Caco-2 (cell line): ENCODE data around the gene PARD3. TPM values are rescaled to one million over a fixed set of nuclear protein-coding genes. Genes with fewer than 3 reads are reported as not detected.

Experiments used
- BruUV-seq: library from RNA; stranded (reverse); fragments of 400-500 nt; replicated peaks from 2 replicates; lab custom pipeline; 2021; lab: Mats Ljungman, UMichigan
- CTCF ChIA-PET: fragments of 300-600 bp; sonication (Branson Sonifier 250); formaldehyde crosslinking; loops from one replicate; lab custom pipeline; 2022; ENCODE audit warnings: antibody characterized with exemption; lab: Charles Lee
- POLR2A ChIA-PET: fragments of 300-600 bp; sonication (Branson Sonifier 250); formaldehyde crosslinking; loops from one replicate; lab custom pipeline; 2022; ENCODE audit warnings: antibody characterized with exemption; lab: Charles Lee
- DNase-seq, 2 experiments: peaks; one replicate each; pipeline versions ENCODE4 v3.0.0 to v3.0.0-alpha.2; 2020 to 2022
- H3K27me3 ChIP-seq: replicated peaks from 2 replicates; pipeline ENCODE4 v1.6.0; 2011; ENCODE audit warnings: low read length; ENCODE audit not compliant: control insufficient read depth, insufficient read depth
- H3K36me3 ChIP-seq: 2 replicates; pipeline ENCODE4 v1.5.1; 2011; ENCODE audit warnings: low read length; ENCODE audit not compliant: control insufficient read depth, insufficient read depth
- H3K4me1 ChIP-seq: fragments of 250-450 bp; sonication (Bioruptor Pico); 2 replicates; pipeline ENCODE4 v1.5.1; 2020; ENCODE audit warnings: mild to moderate bottlenecking
- H3K4me3 ChIP-seq: 2 replicates; pipeline ENCODE4 v1.5.1; 2011; ENCODE audit warnings: low read depth, mild to moderate bottlenecking, control low read depth, low read length
- H3K9me3 ChIP-seq: fragments of 250-450 bp; sonication (Bioruptor Pico); 2 replicates; pipeline ENCODE4 v1.5.1; 2020; ENCODE audit warnings: mild to moderate bottlenecking, moderate library complexity
- H3K27ac Mint-ChIP-seq: one replicate; pipeline ENCODE4 v1.8.0; 2022; ENCODE audit warnings: mixed read lengths; ENCODE audit not compliant: unreplicated experiment
- H3K27me3 Mint-ChIP-seq: one replicate; pipeline ENCODE4 v1.8.0; 2022; ENCODE audit warnings: mixed read lengths; ENCODE audit not compliant: insufficient read depth, unreplicated experiment
- H3K36me3 Mint-ChIP-seq: one replicate; pipeline ENCODE4 v1.8.0; 2022; ENCODE audit warnings: mild to moderate bottlenecking, mixed read lengths; ENCODE audit not compliant: insufficient read depth, unreplicated experiment
- H3K4me1 Mint-ChIP-seq: one replicate; pipeline ENCODE4 v1.8.0; 2022; ENCODE audit warnings: low read depth, mixed read lengths; ENCODE audit not compliant: unreplicated experiment
- H3K4me3 Mint-ChIP-seq: one replicate; pipeline ENCODE4 v1.8.0; 2022; ENCODE audit warnings: mild to moderate bottlenecking, moderate library complexity, mixed read lengths; ENCODE audit not compliant: unreplicated experiment
- H3K9me3 Mint-ChIP-seq: one replicate; pipeline ENCODE4 v1.8.0; 2022; ENCODE audit warnings: mixed read lengths; ENCODE audit not compliant: unreplicated experiment
- CTCF ChIP-seq, 2 experiments: fragments of 200-600 bp in 1 of 2; IDR thresholded peaks; 1 replicate in 1 of 2; 2 replicates in 1 of 2; pipeline versions ENCODE4 v1.5.1 to v1.8.0; 2011 to 2022; ENCODE audit warnings: antibody characterized with exemption in 1 of 2, control low read depth in 1 of 2, inconsistent platforms in 1 of 2, low read depth in 1 of 2, low read length in 1 of 2, mild to moderate bottlenecking in 1 of 2, moderate library complexity in 1 of 2; ENCODE audit not compliant: insufficient read depth in 1 of 2, severe bottlenecking in 1 of 2, unreplicated experiment in 1 of 2
- intact Hi-C: fragments of 100-400 bp; cut with micrococcal nuclease; formaldehyde crosslinking; loops from one replicate; pipeline ENCODE4 v1.10.0; 2022; ENCODE audit not compliant: unreplicated experiment
- total RNA-seq: library from RNA; stranded (reverse); gene quantifications from 2 replicates; pipeline ENCODE4 v1.2.3, GENCODE V29; 2022

Gene PARD3
- total RNA-seq, 1 experiment from 2014 or later: 80.7 TPM

GRCh38 chr10:34189830-34190229, 625.3 kb downstream of the PARD3 start:
- POLR2A ChIA-PET: no interaction called here
- no peak overlapping the region for H3K4me3 Mint-ChIP-seq
- H3K27ac Mint-ChIP-seq: no peak overlapping the region
- H3K27me3 ChIP-seq: no peaks in the 10 kb centered on the region
- H3K4me3 ChIP-seq: no peak overlapping the region
- BruUV-seq: no TSS peak
- TF ChIP-seq CTCF (IDR thresholded peaks at IDR 0.05; ENCODE audit: insufficient read depth in 1 of 2, low read depth in 1 of 2, low read length in 1 of 2, severe bottlenecking in 1 of 2, unreplicated experiment in 1 of 2): no peak
- H3K27me3 Mint-ChIP-seq: no peaks in the 10 kb centered on the region
- H3K9me3 Mint-ChIP-seq: no peaks in the 10 kb centered on the region
- no peaks in the 10 kb centered on the region for H3K36me3 ChIP-seq
- peaks cover 20% of the 10 kb centered on the region for H3K4me1 Mint-ChIP-seq
- no peaks in the 10 kb centered on the region for H3K9me3 ChIP-seq
- intact Hi-C loops: loop anchor here (5.0 kb wide), 1 partner anchor 117 kb away; no protein-coding TSS in a partner anchor
- H3K4me1 ChIP-seq: peaks cover 7% of the 10 kb centered on the region
- H3K36me3 Mint-ChIP-seq: peaks cover under 1% of the 10 kb centered on the region
- CTCF ChIA-PET: no interaction called here
- no peak for DNase-seq

- Mint-ChIP-seq H3K36me3 (peaks cover 7% of the 10 kb centered on the region), H3K4me3 (no peak overlapping the region), H3K27me3 (no peaks in the 10 kb centered on the region), H3K9me3 (no peaks in the 10 kb centered on the region), H3K4me1 (peaks cover 34% of the 10 kb centered on the region), H3K27ac (no peak overlapping the region)
- no TSS peak for BruUV-seq
- no peaks in the 10 kb centered on the region for H3K9me3 ChIP-seq
- TF ChIP-seq CTCF (IDR thresholded peaks at IDR 0.05; ENCODE audit: insufficient read depth in 1 of 2, low read depth in 1 of 2, low read length in 1 of 2, severe bottlenecking in 1 of 2, unreplicated experiment in 1 of 2): no peak
- intact Hi-C loops: loop anchor here (5.0 kb wide), 1 partner anchor 119 kb away; no protein-coding TSS in a partner anchor
- no peak for DNase-seq
- CTCF ChIA-PET: no interaction called here
- H3K27me3 ChIP-seq: no peaks in the 10 kb centered on the region
- no peaks in the 10 kb centered on the region for H3K36me3 ChIP-seq
- H3K4me3 ChIP-seq: no peak overlapping the region
- POLR2A ChIA-PET: no interaction called here
- H3K4me1 ChIP-seq: peaks cover 20% of the 10 kb centered on the region
These were observed 626.9 kb downstream of the PARD3 start for GRCh38 chr10:34188221-34188620.

GRCh38 chr10:34187201-34187600, 627.9 kb downstream of the PARD3 start:
- Mint-ChIP-seq H3K4me1 (peaks cover 34% of the 10 kb centered on the region), H3K9me3 (no peaks in the 10 kb centered on the region), H3K27ac (no peak overlapping the region), H3K4me3 (no peak overlapping the region), H3K36me3 (peaks cover 7% of the 10 kb centered on the region), H3K27me3 (no peaks in the 10 kb centered on the region)
- no TSS peak for BruUV-seq
- H3K27me3 ChIP-seq: no peaks in the 10 kb centered on the region
- H3K4me3 ChIP-seq: no peak overlapping the region
- no peak for DNase-seq
- ChIA-PET CTCF (no interaction called here), POLR2A (no interaction called here)
- no peaks in the 10 kb centered on the region for H3K9me3 ChIP-seq
- no peak for TF ChIP-seq CTCF (IDR thresholded peaks at IDR 0.05; ENCODE audit: insufficient read depth in 1 of 2, low read depth in 1 of 2, low read length in 1 of 2, severe bottlenecking in 1 of 2, unreplicated experiment in 1 of 2)
- intact Hi-C loops: loop anchor here (5.0 kb wide), 1 partner anchor 120 kb away; no protein-coding TSS in a partner anchor
- peaks cover 20% of the 10 kb centered on the region for H3K4me1 ChIP-seq
- H3K36me3 ChIP-seq: no peaks in the 10 kb centered on the region
